IMR-90 (cell line): ENCODE results near the gene ANKRD63. TPM values are rescaled to one million over a fixed set of nuclear protein-coding genes. Genes with fewer than 3 reads are reported as not detected.

ENCODE experiments used
- ATAC-seq: fragments of 200-7000 bp; cut with Tn5 transposase; 2 replicates; pipeline ENCODE4 v1.9.1; 2020; ENCODE audit warnings: low read depth, mild to moderate bottlenecking, moderate library complexity
- BruUV-seq: library from RNA; stranded (reverse); fragments of 400-500 nt; replicated peaks from 2 replicates; lab custom pipeline; 2021; lab: Mats Ljungman, UMichigan
- CTCF ChIA-PET: fragments of 300-600 bp; formaldehyde crosslinking; extraction: SDS; loops from one replicate; lab custom pipeline; 2021; ENCODE audit warnings: antibody characterized with exemption; lab: Yijun Ruan, JAX
- POLR2A ChIA-PET: fragments of 300-600 bp; sonication (Branson Sonifier 250); formaldehyde crosslinking; loops from one replicate; lab custom pipeline; 2022; ENCODE audit warnings: antibody characterized with exemption; ENCODE audit not compliant: unreplicated experiment; lab: Charles Lee
- DNase-seq: peaks from one replicate; pipeline ENCODE4 v3.0.0; 2013
- H2AFZ ChIP-seq: replicated peaks from 2 replicates; pipeline ENCODE3; 2013; ENCODE audit warnings: low read length, mild to moderate bottlenecking; ENCODE audit not compliant: poor library complexity
- H2AK5ac ChIP-seq: 2 replicates; pipeline ENCODE4 v1.6.1; 2013; ENCODE audit warnings: low read depth, low read length, inconsistent platforms
- H2AK9ac ChIP-seq: replicated peaks from 2 replicates; pipeline ENCODE3; 2013; ENCODE audit warnings: mild to moderate bottlenecking, low read depth, low read length, moderate library complexity; ENCODE audit not compliant: poor library complexity
- H2BK120ac ChIP-seq: 2 replicates; pipeline ENCODE4 v1.6.1; 2013; ENCODE audit warnings: low read depth, low read length, inconsistent platforms
- H2BK15ac ChIP-seq: 3 replicates; pipeline ENCODE4 v1.6.1; 2013; ENCODE audit warnings: low read depth, low read length, inconsistent platforms
- H2BK20ac ChIP-seq: 2 replicates; pipeline ENCODE4 v1.6.1; 2013; ENCODE audit warnings: low read depth, mild to moderate bottlenecking, inconsistent platforms, low read length, moderate library complexity
- H2BK5ac ChIP-seq: 2 replicates; pipeline ENCODE4 v1.6.1; 2013; ENCODE audit warnings: mild to moderate bottlenecking, low read depth, low read length, inconsistent platforms; ENCODE audit not compliant: poor library complexity, severe bottlenecking
- H3K14ac ChIP-seq: replicated peaks from 2 replicates; pipeline ENCODE4 v1.6.1; 2013; ENCODE audit warnings: low read depth, low read length, inconsistent platforms
- H3K18ac ChIP-seq: 2 replicates; pipeline ENCODE4 v1.6.1; 2013; ENCODE audit warnings: low read depth, low read length, control low read depth
- H3K23ac ChIP-seq: 2 replicates; pipeline ENCODE4 v1.6.1; 2013; ENCODE audit warnings: low read depth, low read length, inconsistent platforms
- H3K27ac ChIP-seq: 2 replicates; pipeline ENCODE4 v1.5.1; 2013; ENCODE audit warnings: mild to moderate bottlenecking, control low read depth, low read length; ENCODE audit not compliant: insufficient read depth
- H3K27me3 ChIP-seq: 2 replicates; pipeline ENCODE4 v1.6.1; 2013; ENCODE audit warnings: low read length; ENCODE audit not compliant: control insufficient read depth, insufficient read depth
- H3K36me3 ChIP-seq: 2 replicates; pipeline ENCODE4 v1.6.1; 2013; ENCODE audit warnings: low read length, mixed read lengths; ENCODE audit not compliant: control insufficient read depth, insufficient read depth
- H3K4ac ChIP-seq: 2 replicates; pipeline ENCODE4 v1.6.1; 2013; ENCODE audit warnings: low read depth, low read length, inconsistent platforms
- H3K4me1 ChIP-seq: 2 replicates; pipeline ENCODE4 v1.6.1; 2013; ENCODE audit warnings: low read length, mixed read lengths; ENCODE audit not compliant: control insufficient read depth, insufficient read depth
- H3K4me2 ChIP-seq: 2 replicates; pipeline ENCODE4 v1.6.1; 2013; ENCODE audit warnings: low read depth, mild to moderate bottlenecking, control low read depth, low read length, moderate library complexity
- H3K4me3 ChIP-seq: 2 replicates; pipeline ENCODE4 v1.5.1; 2013; ENCODE audit warnings: low read depth, mild to moderate bottlenecking, control low read depth, low read length, moderate library complexity; ENCODE audit not compliant: insufficient read depth
- H3K56ac ChIP-seq: 2 replicates; pipeline ENCODE4 v1.6.1; 2013; ENCODE audit warnings: low read length, inconsistent platforms; ENCODE audit not compliant: insufficient read depth; ENCODE audit errors: extremely low read depth
- H3K79me1 ChIP-seq, 2 experiments: 2 replicates each; pipeline ENCODE4 v1.6.1; 2013; ENCODE audit warnings: low read length in 2 of 2, inconsistent platforms in 1 of 2, low read depth in 1 of 2
- H3K9ac ChIP-seq: 2 replicates; pipeline ENCODE4 v1.6.1; 2013; ENCODE audit warnings: low read depth, low read length, control low read depth
- H3K9me1 ChIP-seq: 2 replicates; pipeline ENCODE4 v1.6.1; 2013; ENCODE audit warnings: low read length, inconsistent platforms; ENCODE audit not compliant: insufficient read depth
- H3K9me3 ChIP-seq: 2 replicates; pipeline ENCODE4 v1.6.1; 2013; ENCODE audit warnings: low read length; ENCODE audit not compliant: control insufficient read depth, insufficient read depth
- H4K20me1 ChIP-seq: 2 replicates; pipeline ENCODE4 v1.6.1; 2013; ENCODE audit warnings: low read length, inconsistent platforms; ENCODE audit not compliant: insufficient read depth
- H4K5ac ChIP-seq: 2 replicates; pipeline ENCODE4 v1.6.1; 2013; ENCODE audit warnings: mild to moderate bottlenecking, low read depth, low read length, control low read depth
- H4K8ac ChIP-seq, 2 experiments: 2 replicates each; pipeline ENCODE4 v1.6.1; 2013; ENCODE audit warnings: low read depth in 2 of 2, low read length in 2 of 2, control low read depth in 1 of 2, inconsistent platforms in 1 of 2
- H4K91ac ChIP-seq: 2 replicates; pipeline ENCODE4 v1.6.1; 2013; ENCODE audit warnings: low read depth, low read length, inconsistent platforms; ENCODE audit not compliant: insufficient read depth
- BHLHE40 ChIP-seq: fragments of 150-350 bp; IDR thresholded peaks from 2 replicates; pipeline ENCODE4 v1.6.1; 2016; ENCODE audit warnings: mild to moderate bottlenecking, low read depth, low read length
- CEBPB ChIP-seq: IDR thresholded peaks from 2 replicates; pipeline ENCODE4 v1.6.1; 2012; ENCODE audit warnings: low read depth, low read length, improper control_type of control experiment
- FOS ChIP-seq: fragments of 150-350 bp; IDR thresholded peaks from 2 replicates; pipeline ENCODE4 v1.6.1; 2016; ENCODE audit warnings: low read depth, low read length
- MAZ ChIP-seq: IDR thresholded peaks from 2 replicates; pipeline ENCODE4 v1.6.1; 2012; ENCODE audit warnings: low read depth, mild to moderate bottlenecking, low read length, improper control_type of control experiment, moderate library complexity, borderline replicate concordance
- MXI1 ChIP-seq: IDR thresholded peaks from 2 replicates; pipeline ENCODE4 v1.6.1; 2012; ENCODE audit warnings: low read depth, mild to moderate bottlenecking, low read length, moderate library complexity, borderline replicate concordance
- NFE2L2 ChIP-seq: fragments of 150-350 bp; IDR thresholded peaks from 2 replicates; pipeline ENCODE4 v1.6.1; 2016; ENCODE audit warnings: low read depth, mild to moderate bottlenecking, low read length
- POLR2A ChIP-seq: IDR thresholded peaks from 2 replicates; pipeline ENCODE4 v1.6.1; 2012; ENCODE audit warnings: mild to moderate bottlenecking, low read depth, low read length
- WGBS, 2 experiments: methylation state at CpG; one replicate each; pipeline versions ENCODE4 v1.1.5 to v1.1.7; 2013; ENCODE audit warnings: missing lambda C conversion rate in 2 of 2; ENCODE audit not compliant: insufficient read length in 1 of 2; ENCODE audit errors: extremely low coverage in 2 of 2; 5-methylcytosine and 5-hydroxymethylcytosine counted together
- dilution Hi-C: fragments of 300-500 bp; cut with HindIII; formaldehyde crosslinking; loops from one replicate; pipeline ENCODE4 v1.14.3; 2018; ENCODE audit warnings: low sequenced_read_pairs; ENCODE audit not compliant: unreplicated experiment
- in situ Hi-C: fragments of 300-500 bp; cut with MboI; formaldehyde crosslinking; loops from 3 replicates; pipeline ENCODE4 v1.14.3; 2019; ENCODE audit warnings: low sequenced_read_pairs, inconsistent platforms, mixed read lengths
- intact Hi-C: fragments of 100-400 bp; cut with micrococcal nuclease; formaldehyde crosslinking; loops from 2 replicates; pipeline ENCODE4 v1.10.0; 2022
- polyA plus RNA-seq, 3 experiments: library from polyadenylated mRNA; depleted of rRNA; stranded (reverse); fragments of >200 nt; gene quantifications; 2 replicates each; pipeline ENCODE4 v1.2.3, GENCODE V29; 2012; ENCODE audit warnings: low replicate concordance in 1 of 3
- total RNA-seq: library from RNA; depleted of rRNA; stranded (reverse); fragments of >200 nt; gene quantifications from 2 replicates; pipeline ENCODE4 v1.2.3, GENCODE V29; 2012
- TF ChIP-seq, protein P1 (sequence below): fragments of 150-350 bp; IDR thresholded peaks from 2 replicates; pipeline ENCODE4 v1.6.1; 2016; ENCODE audit warnings: low read depth, mild to moderate bottlenecking, low read length, moderate library complexity, borderline replicate concordance

The ANKRD63 gene
- total and polyA plus RNA-seq, 2 of the 4 experiments (the other 2 are of a cell fraction): not detected

DNA sequence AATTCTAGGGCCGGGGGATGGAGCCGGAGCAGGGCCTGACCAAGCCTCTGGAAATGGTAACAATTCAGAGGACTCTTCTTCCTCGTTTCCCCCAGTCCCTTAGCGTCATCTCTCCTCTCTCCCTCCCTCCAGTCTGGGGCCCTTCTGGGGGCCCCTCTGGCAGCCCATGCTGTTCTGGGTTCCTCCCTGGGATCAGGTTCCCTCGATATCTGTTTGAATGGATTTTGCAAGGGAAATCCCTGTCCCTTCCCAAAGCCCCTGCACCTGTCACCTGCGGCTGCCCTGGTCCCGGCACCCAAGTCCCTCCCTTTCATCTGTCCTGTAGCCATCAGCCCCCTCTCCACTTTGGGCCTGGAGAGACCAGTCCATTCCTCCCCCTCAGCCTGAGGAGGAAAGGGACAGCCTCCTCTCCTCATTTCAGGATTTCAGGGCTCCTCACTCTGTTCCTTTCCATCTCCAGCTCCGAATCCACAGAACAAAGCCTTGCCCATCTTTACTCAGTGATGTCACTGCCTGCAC is 26.5 kb upstream of the ANKRD63 start:
- no TSS peak for BruUV-seq
- H4K91ac ChIP-seq: no peak overlapping the region
- 80% methylated on average over 1 of the region's 8 CpGs; no CpG with 5 or more reads in 1 of the 2 experiments for WGBS, 2 experiments
- H3K4me3 ChIP-seq: no peak overlapping the region
- ChIA-PET CTCF (interaction anchor here (0.5 to 1.5 kb wide), 8 partner anchors 10 to 30 kb away, joined by 3 to 7 read pairs (median 4); partner anchors contain the start of genes ANKRD63 and INAFM2), POLR2A (no interaction called here)
- no peak overlapping the region for H2AK5ac ChIP-seq
- H3K56ac ChIP-seq: no peak overlapping the region
- no peak overlapping the region for H3K9ac ChIP-seq
- no peak overlapping the region for H4K8ac ChIP-seq
- peaks cover 61% of the 10 kb centered on the region for H3K27me3 ChIP-seq
- no peak overlapping the region for H2AFZ ChIP-seq
- intact Hi-C loops (no loop called here), dilution Hi-C loops (no loop called here), in situ Hi-C loops (no loop called here)
- no peak overlapping the region for H3K18ac ChIP-seq
- H3K27ac ChIP-seq: no peak overlapping the region
- no peaks in the 10 kb centered on the region for H3K79me1 ChIP-seq
- H3K36me3 ChIP-seq: no peaks in the 10 kb centered on the region
- ATAC-seq (no peak), DNase-seq (no peak)
- H2BK15ac ChIP-seq: no peak overlapping the region
- H2AK9ac ChIP-seq: no peak overlapping the region
- no peak overlapping the region for H3K4ac ChIP-seq
- H3K9me3 ChIP-seq: no peaks in the 10 kb centered on the region
- H4K20me1 ChIP-seq: no peaks in the 10 kb centered on the region
- H2BK120ac ChIP-seq: no peak overlapping the region
- H2BK5ac ChIP-seq: no peak overlapping the region
- H3K4me2 ChIP-seq: no peak overlapping the region
- no peak overlapping the region for H3K14ac ChIP-seq
- H3K9me1 ChIP-seq: no peaks in the 10 kb centered on the region
- TF ChIP-seq NFE2L2 (no peak), CEBPB (no peak), POLR2A (no peak), MXI1 (no peak), FOS (no peak), BHLHE40 (no peak), MAZ (no peak)
- TF ChIP-seq, protein P1, sequence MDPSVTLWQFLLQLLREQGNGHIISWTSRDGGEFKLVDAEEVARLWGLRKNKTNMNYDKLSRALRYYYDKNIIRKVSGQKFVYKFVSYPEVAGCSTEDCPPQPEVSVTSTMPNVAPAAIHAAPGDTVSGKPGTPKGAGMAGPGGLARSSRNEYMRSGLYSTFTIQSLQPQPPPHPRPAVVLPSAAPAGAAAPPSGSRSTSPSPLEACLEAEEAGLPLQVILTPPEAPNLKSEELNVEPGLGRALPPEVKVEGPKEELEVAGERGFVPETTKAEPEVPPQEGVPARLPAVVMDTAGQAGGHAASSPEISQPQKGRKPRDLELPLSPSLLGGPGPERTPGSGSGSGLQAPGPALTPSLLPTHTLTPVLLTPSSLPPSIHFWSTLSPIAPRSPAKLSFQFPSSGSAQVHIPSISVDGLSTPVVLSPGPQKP: no peak
- H4K5ac ChIP-seq: no peak overlapping the region
- no peak overlapping the region for H3K23ac ChIP-seq
- no peak overlapping the region for H2BK20ac ChIP-seq
- peaks cover 6% of the 10 kb centered on the region for H3K4me1 ChIP-seq
